ENCODE measurements around the gene RNF212B. TPM values are rescaled to one million over a fixed set of nuclear protein-coding genes. Genes with fewer than 3 reads are reported as not detected.

The RNF212B gene
- total and polyA plus RNA-seq, 12 donors, result not detected

- Histone ChIP-seq H3K4me3 (peak within 1 kb of the TSS in 3 of 4 donors; percentile 12 to 64 (median 34)), H3K27ac (peak within 1 kb of the TSS; percentile 82 to 99 (median 97)), H3K36me3 (replicated peaks in 1 of 2) (peaks cover 0 to 5% of the 10 kb centered on the region in 2 donors), H3K27me3 (no peaks in the 10 kb centered on the region), H3K4me1 (replicated peaks in 1 of 2) (peaks cover 25 to 30% of the 10 kb centered on the region in 2 donors), H3K9me3 (replicated peaks in 1 of 3) (no peaks in the 10 kb centered on the region)
- TF ChIP-seq POLR2A (IDR thresholded peaks at IDR 0.05) (peak in 1 of 2 donors; percentile 56), CTCF (IDR thresholded peaks at IDR 0.05) (no peak)
- DNase-seq, result peak; percentile 74 to 89 (median 79)
- 2 to 3% (median 2%) methylated on average over 25 to 81 of the region's 81 CpGs for WGBS, 4 donors
- intact Hi-C loops (cut with DNase I), result no loop called here
These were observed 64.8 kb downstream of the RNF212B start, which contains the start of gene PPP1R3E for GRCh38 chr14:23302290-23303225. Gene PPP1R3E, minus strand, starts transcription at chr14:23302859. Its CDS starts 283 bp downstream, at chr14:23302576.

- no peaks in the 10 kb centered on the region for H3K27me3 ChIP-seq
- H3K4me1 ChIP-seq (replicated peaks in 1 of 2), result peaks cover 32 to 49% of the 10 kb centered on the region in 2 donors
- intact Hi-C loops (cut with DNase I), result no loop called here
- H3K27ac ChIP-seq, result peak within 1 kb of the TSS; percentile 76 to 94 (median 90)
- H3K9me3 ChIP-seq (replicated peaks in 1 of 3), result no peaks in the 10 kb centered on the region
- 0 to 6% (median 0%) methylated on average over 7 to 24 of the region's 24 CpGs for WGBS, 4 donors
- peak; percentile 93 to 97 (median 96) for DNase-seq
- peaks cover 0 to 30% of the 10 kb centered on the region in 2 donors for H3K36me3 ChIP-seq (replicated peaks in 1 of 2)
- TF ChIP-seq CTCF (IDR thresholded peaks at IDR 0.05) (no peak), POLR2A (IDR thresholded peaks at IDR 0.05) (peak; percentile 73 to 87)
- peak within 1 kb of the TSS in 3 of 4 donors; percentile 71 to 90 (median 89) for H3K4me3 ChIP-seq
These were observed 68.8 kb downstream of the RNF212B start, which contains the start of gene BCL2L2 for GRCh38 chr14:23306412-23307145. Gene BCL2L2, plus strand, starts transcription at chr14:23306833. Its CDS starts 935 bp downstream, at chr14:23307768.

GRCh38 chr14:23307146-23307530, 69.4 kb downstream of the RNF212B start:
- no peaks in the 10 kb centered on the region for H3K27me3 ChIP-seq
- H3K27ac ChIP-seq, result peak overlapping the region; percentile 76 to 94 (median 90)
- peak overlapping the region in 3 of 4 donors; percentile 71 to 90 (median 89) for H3K4me3 ChIP-seq
- peaks cover 32 to 49% of the 10 kb centered on the region in 2 donors for H3K4me1 ChIP-seq (replicated peaks in 1 of 2)
- TF ChIP-seq CTCF (IDR thresholded peaks at IDR 0.05) (no peak), POLR2A (IDR thresholded peaks at IDR 0.05) (no peak)
- intact Hi-C loops (cut with DNase I), result no loop called here
- no peak for DNase-seq
- 5 to 9% (median 7%) methylated on average over 4 to 5 of the region's 5 CpGs for WGBS, 4 donors
- H3K9me3 ChIP-seq (replicated peaks in 1 of 3), result no peaks in the 10 kb centered on the region
- peaks cover 0 to 33% of the 10 kb centered on the region in 2 donors for H3K36me3 ChIP-seq (replicated peaks in 1 of 2)

All from adrenal gland (tissue), 12 donors.